Heart left ventricle (tissue), 16 donors: ENCODE results near the gene CANT1. TPM values are rescaled to one million over a fixed set of nuclear protein-coding genes. Genes with fewer than 3 reads are reported as not detected.
"Not testable (repeated sequence)": the region's sequence is repeated elsewhere in the genome, so short reads cannot be mapped to it uniquely, and the experiment has no call there.

Experiments used
- ATAC-seq, 4 donors: fragments of 200-7000 bp; cut with Tn5 transposase; one replicate each; pipeline ENCODE4 v1.9.1; 2020 to 2022; ENCODE audit warnings: moderate library complexity in 4 of 4, mild to moderate bottlenecking in 3 of 4, moderate number of reproducible peaks in 1 of 4
- DNase-seq, 5 donors: peaks; one replicate each; pipeline ENCODE4 v3.0.0-alpha.2; 2020
- H3K27ac ChIP-seq, 12 donors: fragments of 200-600 bp; sonication (generic) in 4 of 12; one replicate each; pipeline versions ENCODE4 v1.5.0 to v1.8.0; 2016 to 2022; ENCODE audit warnings: mild to moderate bottlenecking in 2 of 12
- H3K27me3 ChIP-seq, 9 donors: fragments of 200-600 bp; sonication (generic) in 2 of 9; one replicate each; pipeline versions ENCODE4 v1.5.1 to v1.8.0; 2016 to 2022; ENCODE audit warnings: mild to moderate bottlenecking in 3 of 9
- H3K36me3 ChIP-seq, 9 donors: fragments of 200-600 bp; sonication (generic) in 2 of 9; one replicate each; pipeline versions ENCODE4 v1.5.0 to v1.8.0; 2018 to 2022; ENCODE audit warnings: mild to moderate bottlenecking in 2 of 9
- H3K4me1 ChIP-seq, 12 donors: fragments of 200-600 bp; sonication (generic) in 4 of 12; one replicate each; pipeline versions ENCODE4 v1.5.0 to v1.8.0; 2016 to 2022; ENCODE audit warnings: mild to moderate bottlenecking in 3 of 12
- H3K4me3 ChIP-seq, 12 donors: fragments of 200-600 bp; sonication (generic) in 4 of 12; one replicate each; pipeline versions ENCODE4 v1.5.0 to v1.8.0; 2017 to 2022; ENCODE audit warnings: mild to moderate bottlenecking in 9 of 12, moderate library complexity in 4 of 12
- H3K9me3 ChIP-seq, 12 donors: fragments of 200-600 bp; sonication (generic) in 4 of 12; one replicate each; pipeline versions ENCODE4 v1.5.0 to v1.8.0; 2016 to 2022; ENCODE audit warnings: mild to moderate bottlenecking in 1 of 12
- POLR2A ChIP-seq, 2 donors: fragments of 450-650 bp; IDR thresholded peaks; one replicate each; pipeline ENCODE4 v1.6.1; 2017; ENCODE audit warnings: antibody characterized with exemption in 2 of 2, mild to moderate bottlenecking in 2 of 2, moderate library complexity in 2 of 2
- whole genome bisulfite sequencing, 4 donors: extraction: QIAGEN DNeasy Blood & Tissue Kit in 2 of 4; methylation state at CpG; one replicate each; pipeline versions ENCODE4 v1.1.5 to v1.1.7; 2013 to 2018; 5-methylcytosine and 5-hydroxymethylcytosine counted together
- intact Hi-C, 10 donors: fragments of 100-400 bp; cut with DNase I; formaldehyde crosslinking; loops; one replicate each; pipeline versions ENCODE4 v1.11.1 to v1.14.2; 2022
- polyA plus RNA-seq, 2 donors: library from polyadenylated mRNA; stranded (reverse); fragments of 200-250 nt; gene quantifications; one replicate each; pipeline ENCODE4 v1.2.3, GENCODE V29; 2013
- total RNA-seq, 9 donors: library from RNA; depleted of rRNA in 2 of 9; stranded (reverse); fragments of >200 nt in 2 of 9; fragmentation: NEBNext Ultra II Directional in 3 of 9; extraction: Animal tissue kit (Norgen Biotek cat#: 25700) in 3 of 9; gene quantifications; one replicate each; pipeline versions ENCODE4 v1.1.0 to v1.2.4, GENCODE V29; 2016 to 2023
- TF ChIP-seq, protein P1 (sequence below), 12 donors: fragments of 200-600 bp; sonication (generic) in 4 of 12; IDR thresholded peaks; one replicate each; pipeline versions ENCODE4 v1.5.0 to v1.8.0; 2018 to 2022; ENCODE audit warnings: antibody characterized with exemption in 12 of 12, mild to moderate bottlenecking in 5 of 12
- donor health status: ischemic (EF 13 %, LVEDD 7.1; RV severe dilation, severe dysfunction).
- donor health status: healthy with polysubstance abuse.
- donor health status: DM: no; HTN: yes; CAD: no.
- donor health status: DM: no; HTN: no; CAD: no.
- donor health status: ischemic (EF 25% LVEDD 6.9; RV normal size, moderate dysfunction).
- donor health status: ischemic (EF 25% LVEDD 5.7; RV mildly dilated, moderate dysfunction).
- donor health status: healthy.
- donor health status: DM: yes; HTN: yes; CAD: no.
- donor health status: ischemic (EF 35%, LVEDD 5.7; RV mildly dilated, moderate dysfunction).
- donor health status: nonischemic (EF 11% LVEDD 7.7; RV severe dilation, severe dysfunction).
- donor health status: DM: yes; HTN: yes; CAD: no.
- donor health status: PGD.
- donor health status: ischemic (EF 29% LVEDD 5.4; RV normal size, mild dysfunction).
- donor health status: nonischemic (EF 23%, LVEDD 6.1; RV moderate dilation, normal function).

CANT1 gene
- total and polyA plus RNA-seq, 11 donors, result 5.1 to 46.2 (median 24.1) TPM

DNA sequence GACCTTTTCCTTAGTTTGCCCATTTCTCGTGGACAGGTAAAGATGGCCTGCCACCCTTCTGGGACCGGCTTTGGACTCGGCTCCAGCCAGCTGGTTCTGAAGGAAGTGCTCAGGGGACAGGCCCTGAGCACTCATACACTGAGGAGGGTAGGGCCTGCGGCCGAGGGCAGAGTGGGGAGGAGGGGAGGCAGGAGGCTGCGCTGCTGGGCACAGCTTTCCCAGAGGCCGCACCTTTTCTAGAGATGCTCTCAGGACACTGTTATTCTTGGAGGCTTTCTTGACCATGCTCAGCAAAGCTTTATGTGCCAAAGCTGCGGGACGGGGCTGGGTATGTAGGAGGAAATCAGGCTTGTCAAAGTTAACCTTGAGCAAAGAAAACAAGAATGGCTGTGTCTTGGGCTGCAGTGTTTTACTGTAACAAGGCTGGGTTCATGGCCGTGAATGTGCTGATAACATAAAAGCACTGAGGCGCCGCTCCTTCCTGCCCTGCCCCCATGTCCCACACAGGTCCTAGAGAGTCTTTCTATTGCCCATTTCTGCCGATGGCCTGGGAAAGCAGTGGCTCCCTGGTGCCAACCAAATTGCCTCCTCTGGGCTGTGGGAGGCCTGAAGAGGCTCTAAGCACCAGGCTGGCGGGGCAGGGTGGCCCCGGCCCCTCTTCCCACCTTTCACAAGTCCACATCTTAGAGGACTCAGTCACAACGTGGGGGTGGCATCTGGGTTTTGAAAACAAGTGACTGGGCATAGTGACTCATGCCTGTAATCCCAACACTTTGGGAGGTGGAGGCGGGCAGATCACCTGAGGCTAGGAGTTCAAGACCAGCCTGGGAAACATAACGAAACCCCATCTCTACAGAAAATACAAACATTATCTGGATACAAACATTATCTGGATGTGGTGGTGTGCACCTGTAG lies 62.1 kb downstream of the CANT1 start:
- 75 to 80% (median 78%) methylated on average over 18 of the region's 18 CpGs for WGBS, 4 donors
- TF ChIP-seq POLR2A (IDR thresholded peaks at IDR 0.05), result no peak
- TF ChIP-seq, protein P1, sequence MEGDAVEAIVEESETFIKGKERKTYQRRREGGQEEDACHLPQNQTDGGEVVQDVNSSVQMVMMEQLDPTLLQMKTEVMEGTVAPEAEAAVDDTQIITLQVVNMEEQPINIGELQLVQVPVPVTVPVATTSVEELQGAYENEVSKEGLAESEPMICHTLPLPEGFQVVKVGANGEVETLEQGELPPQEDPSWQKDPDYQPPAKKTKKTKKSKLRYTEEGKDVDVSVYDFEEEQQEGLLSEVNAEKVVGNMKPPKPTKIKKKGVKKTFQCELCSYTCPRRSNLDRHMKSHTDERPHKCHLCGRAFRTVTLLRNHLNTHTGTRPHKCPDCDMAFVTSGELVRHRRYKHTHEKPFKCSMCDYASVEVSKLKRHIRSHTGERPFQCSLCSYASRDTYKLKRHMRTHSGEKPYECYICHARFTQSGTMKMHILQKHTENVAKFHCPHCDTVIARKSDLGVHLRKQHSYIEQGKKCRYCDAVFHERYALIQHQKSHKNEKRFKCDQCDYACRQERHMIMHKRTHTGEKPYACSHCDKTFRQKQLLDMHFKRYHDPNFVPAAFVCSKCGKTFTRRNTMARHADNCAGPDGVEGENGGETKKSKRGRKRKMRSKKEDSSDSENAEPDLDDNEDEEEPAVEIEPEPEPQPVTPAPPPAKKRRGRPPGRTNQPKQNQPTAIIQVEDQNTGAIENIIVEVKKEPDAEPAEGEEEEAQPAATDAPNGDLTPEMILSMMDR (IDR thresholded peaks at IDR 0.05), result no peak
- no peak overlapping the region for H3K27ac ChIP-seq
- DNase-seq (no peak), ATAC-seq (peak in 2 of 4 donors; percentile 14 to 25)
- H3K36me3 ChIP-seq, result no peaks in the 10 kb centered on the region
- H3K4me1 ChIP-seq, result peaks cover 0 to 11% (median 5%) of the 10 kb centered on the region in 12 donors
- intact Hi-C loops, result no loop called here
- no peaks in the 10 kb centered on the region for H3K27me3 ChIP-seq
- H3K9me3 ChIP-seq, result peaks cover 0 to 21% (median 14%) of the 10 kb centered on the region in 12 donors
- H3K4me3 ChIP-seq, result no peak overlapping the region

DNA sequence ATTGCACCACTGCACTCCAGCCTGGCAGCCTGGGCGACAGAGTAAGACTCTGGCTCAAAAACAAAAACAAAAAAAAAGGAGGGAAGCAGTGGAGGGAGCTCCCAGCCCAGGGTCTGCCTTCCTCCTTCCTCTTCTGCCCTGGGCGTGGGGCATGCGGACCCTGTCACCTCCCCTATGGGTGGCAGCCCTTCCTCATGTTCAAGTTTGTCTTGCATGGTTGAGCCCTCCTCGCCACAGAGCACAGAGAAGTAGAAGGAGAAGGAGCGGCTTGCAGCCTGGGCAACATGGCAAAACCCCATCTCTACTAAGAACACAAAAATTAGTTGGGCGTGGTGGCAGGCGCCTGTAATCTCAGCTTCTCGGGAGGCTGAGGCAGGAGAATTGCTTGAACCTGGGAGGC lies 62.9 kb downstream of the CANT1 start:
- H3K9me3 ChIP-seq, result peaks cover 0 to 21% (median 14%) of the 10 kb centered on the region in 12 donors
- H3K4me3 ChIP-seq, result no peak overlapping the region
- WGBS, 4 donors, result 93 to 96% (median 93%) methylated on average over 8 of the region's 8 CpGs
- H3K4me1 ChIP-seq, result peaks cover 0 to 3% (median 0%) of the 10 kb centered on the region in 12 donors
- TF ChIP-seq, protein P1 (IDR thresholded peaks at IDR 0.05), result no peak
- TF ChIP-seq POLR2A (IDR thresholded peaks at IDR 0.05), result no peak
- H3K27ac ChIP-seq, result no peak overlapping the region
- no peaks in the 10 kb centered on the region for H3K27me3 ChIP-seq
- H3K36me3 ChIP-seq, result no peaks in the 10 kb centered on the region
- ATAC-seq (no peak), DNase-seq (no peak)
- intact Hi-C loops, result no loop called here

DNA sequence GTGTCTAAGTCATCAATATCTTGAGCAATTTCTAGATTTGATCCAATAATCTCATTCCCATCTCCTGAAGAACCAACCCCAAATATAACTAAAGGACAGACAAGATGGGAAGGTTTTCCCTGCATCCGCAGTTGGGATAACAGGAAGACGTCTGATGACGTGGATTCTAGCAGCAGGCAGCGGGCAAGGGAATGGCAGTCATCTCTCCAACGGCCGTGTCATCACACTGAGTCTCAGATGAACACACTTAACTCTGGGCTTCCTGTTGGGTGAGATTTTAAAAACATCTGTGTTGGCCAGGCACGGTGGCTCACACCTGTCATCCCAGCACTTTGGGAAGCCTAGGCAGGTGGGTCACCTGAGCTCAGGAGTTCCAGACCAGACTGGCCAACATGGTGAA lies 63.4 kb downstream of the CANT1 start:
- no peak for ATAC-seq
- intact Hi-C loops, result no loop called here
- DNase-seq, result no peak
- Histone ChIP-seq H3K4me3 (no peak overlapping the region), H3K27ac (no peak overlapping the region), H3K9me3 (peaks cover 0 to 16% (median 11%) of the 10 kb centered on the region in 12 donors), H3K4me1 (no peaks in the 10 kb centered on the region), H3K36me3 (no peaks in the 10 kb centered on the region), H3K27me3 (no peaks in the 10 kb centered on the region)
- WGBS, 4 donors, result 62 to 77% (median 71%) methylated on average over 6 to 7 of the region's 7 CpGs
- no peak for TF ChIP-seq POLR2A (IDR thresholded peaks at IDR 0.05)
- TF ChIP-seq, protein P1 (IDR thresholded peaks at IDR 0.05), result no peak

DNA sequence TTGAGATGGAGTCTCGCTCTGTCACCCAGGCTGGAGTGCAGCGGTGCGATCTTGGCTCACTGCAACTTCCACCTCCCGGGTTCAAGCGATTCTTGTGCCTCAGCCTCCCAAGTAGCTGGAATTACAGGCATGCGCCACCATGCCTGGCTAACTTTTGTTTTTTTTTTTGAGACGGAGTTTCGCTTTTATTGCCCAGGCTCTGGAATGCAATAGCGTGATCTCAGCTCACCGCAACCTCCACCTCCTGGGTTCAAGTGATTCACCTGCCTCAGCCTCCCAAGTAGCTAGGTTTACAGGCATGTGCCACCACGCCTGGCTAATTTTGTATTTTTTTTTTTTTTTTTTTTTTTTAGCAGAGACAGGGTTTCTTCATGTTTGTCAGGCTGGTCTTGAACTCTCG lies 64.1 kb downstream of the CANT1 start:
- H3K9me3 ChIP-seq, H3K27me3 ChIP-seq, DNase-seq, H3K27ac ChIP-seq, intact Hi-C loops, H3K4me1 ChIP-seq, H3K36me3 ChIP-seq, H3K4me3 ChIP-seq, ATAC-seq: not testable (repeated sequence)
- 93 to 96% (median 95%) methylated on average over 12 of the region's 12 CpGs for WGBS, 4 donors
